Stimulated activated CD8-positive, alpha-beta memory T cell treated with anti-CD3 and anti-CD28 coated beads, Interleukin-4, amount 100 ng/mL, for 24 hours (primary cell): ENCODE results near the gene PKP2.

Experiments
- DNase-seq: peaks from one replicate; pipeline ENCODE4 v3.0.0-alpha.2; 2020; ENCODE audit warnings: low read depth

The PKP2 gene

DNA sequence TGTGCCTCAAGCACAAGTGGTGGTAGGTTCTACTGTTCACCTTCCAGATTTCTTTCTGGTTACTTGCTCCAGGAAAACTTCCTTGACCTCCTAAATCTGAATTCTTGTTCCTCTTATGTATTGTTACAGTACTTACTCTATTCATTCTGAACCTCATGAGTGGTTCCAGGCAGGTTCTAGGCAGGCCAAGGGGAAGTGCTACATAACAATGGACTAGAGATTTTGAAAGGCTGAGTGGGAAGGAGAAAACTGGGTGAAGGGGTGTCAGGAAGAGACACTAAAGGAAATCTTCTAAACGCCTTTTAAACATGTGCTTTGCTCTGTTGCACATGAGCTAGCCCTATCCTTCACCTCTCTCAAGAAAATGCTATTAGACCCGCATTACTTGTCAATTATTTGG is 142.5 kb downstream of the PKP2 start:
- no peak for DNase-seq

DNA sequence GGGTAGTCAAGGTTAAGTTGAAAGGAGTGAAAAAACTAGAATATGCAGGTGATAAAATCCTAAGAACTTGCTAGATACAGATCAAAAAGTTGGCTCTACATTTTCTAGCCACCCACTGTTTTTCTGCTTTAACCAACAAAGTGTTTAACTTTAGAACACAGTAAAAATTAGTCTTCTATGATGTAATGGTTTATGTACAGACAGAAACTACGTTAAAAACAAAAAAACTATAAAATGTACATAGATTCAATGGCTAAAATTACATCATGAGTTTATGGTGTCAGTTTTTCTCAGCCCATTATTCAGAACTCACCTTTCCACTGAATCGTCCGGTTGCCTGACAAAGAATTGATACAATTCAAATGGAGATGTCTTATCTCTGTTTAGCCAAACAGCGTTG is 143.0 kb downstream of the PKP2 start:
- DNase-seq: no peak

DNA sequence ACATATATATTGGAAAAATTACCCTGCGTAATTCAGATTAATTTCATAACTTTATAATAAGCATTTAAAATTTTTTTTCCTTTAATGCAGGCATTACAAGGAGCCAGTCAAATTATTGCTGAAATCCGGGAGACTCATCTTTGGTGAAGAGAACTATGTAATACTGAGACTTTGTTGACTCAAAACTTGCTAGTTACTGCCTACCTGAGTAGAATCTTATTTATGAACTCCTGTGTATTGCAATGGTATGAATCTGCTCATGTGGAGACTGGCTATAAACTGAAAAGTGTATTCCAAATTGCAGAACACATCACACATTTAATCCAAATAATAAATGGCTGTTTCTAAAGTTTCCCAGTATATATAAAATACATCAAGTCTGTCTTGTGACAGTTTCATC is 153.3 kb downstream of the PKP2 start:
- no peak for DNase-seq

DNA sequence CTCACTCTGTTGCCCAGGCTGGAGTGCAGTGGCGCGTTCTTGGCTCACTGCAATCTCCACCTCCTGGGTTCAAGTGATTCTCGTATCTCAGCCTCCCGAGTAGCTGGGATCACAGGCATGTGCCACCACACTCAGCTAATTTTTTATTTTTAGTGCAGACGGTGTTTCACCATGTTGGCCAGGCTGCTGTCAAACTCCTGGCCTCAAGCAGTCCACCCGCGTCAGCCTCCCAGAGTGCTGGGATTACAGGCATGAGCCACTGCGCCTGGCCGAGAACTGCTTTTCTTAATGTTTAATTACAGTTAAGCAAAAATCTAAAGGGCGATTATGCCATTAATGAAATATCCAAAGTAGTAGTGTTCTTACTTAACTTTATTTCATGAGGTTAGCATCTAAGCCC is 154.4 kb downstream of the PKP2 start:
- no peak for DNase-seq
